Measurements from ENCODE around the gene LHX6. TPM values are rescaled to one million over a fixed set of nuclear protein-coding genes. Genes with fewer than 3 reads are reported as not detected.

Gene LHX6
- total and polyA plus RNA-seq, 2 of the 8 experiments (the other 6 are each of a cell fraction or from before 2014, with no cell fraction given), result 0.92 to 1.2 TPM

- TF ChIP-seq CHD7 (IDR thresholded peaks at IDR 0.05; ENCODE audit: insufficient replicate concordance, low read length) (no peak), TAF1 (IDR thresholded peaks at IDR 0.05; ENCODE audit: low read depth, low read length) (no peak), RFX5 (IDR thresholded peaks at IDR 0.05; ENCODE audit: borderline replicate concordance, low read depth, low read length) (no peak), POLR2A (IDR thresholded peaks at IDR 0.05; ENCODE audit: control extremely low read depth in 1 of 2, low read depth in 2 of 2, low read length in 2 of 2) (no peak), FOSL1 (IDR thresholded peaks at IDR 0.05; ENCODE audit: insufficient read depth, low read depth, low read length) (no peak), TEAD4 (IDR thresholded peaks at IDR 0.05; ENCODE audit: low read depth, low read length) (no peak)
These were observed 21.7 kb downstream of the LHX6 start (continued) for GRCh38 chr9:122207096-122207495.
